Left lung (tissue), 10 donors: Measurements from ENCODE around the gene MTG2. TPM values are rescaled to one million over a fixed set of nuclear protein-coding genes. Genes with fewer than 3 reads are reported as not detected.

Experiments used
- ATAC-seq: fragments of 200-7000 bp; cut with Tn5 transposase; one replicate; pipeline ENCODE4 v1.9.1; 2020; ENCODE audit warnings: moderate library complexity
- DNase-seq, 4 donors: peaks; one replicate each; pipeline ENCODE4 v3.0.0-alpha.2; 2013 to 2020
- H3K27ac ChIP-seq, 2 donors: fragments of 200-600 bp; sonication (generic) in 1 of 2; one replicate each; pipeline versions ENCODE4 v1.5.0 to v1.8.0; 2020 to 2021
- H3K27me3 ChIP-seq, 2 donors: fragments of 200-600 bp; sonication (generic) in 1 of 2; one replicate each; pipeline versions ENCODE4 v1.5.0 to v1.8.0; 2020 to 2021
- H3K36me3 ChIP-seq, 2 donors: fragments of 200-600 bp; sonication (generic) in 1 of 2; one replicate each; pipeline versions ENCODE4 v1.5.0 to v1.8.0; 2020 to 2021
- H3K4me1 ChIP-seq, 2 donors: fragments of 200-600 bp; one replicate each; pipeline ENCODE4 v1.8.0; 2021
- H3K4me3 ChIP-seq, 2 donors: fragments of 200-600 bp; sonication (generic) in 1 of 2; one replicate each; pipeline versions ENCODE4 v1.5.0 to v1.8.0; 2020 to 2021; ENCODE audit warnings: mild to moderate bottlenecking in 1 of 2
- H3K9me3 ChIP-seq, 2 donors: fragments of 200-600 bp; sonication (generic) in 1 of 2; one replicate each; pipeline versions ENCODE4 v1.5.0 to v1.8.0; 2020 to 2021
- CTCF ChIP-seq, 2 donors: fragments of 200-600 bp; sonication (generic) in 1 of 2; IDR thresholded peaks; one replicate each; pipeline versions ENCODE4 v1.5.0 to v1.8.0; 2021; ENCODE audit warnings: antibody characterized with exemption in 2 of 2
- intact Hi-C, 2 donors: fragments of 100-400 bp; cut with DNase I; formaldehyde crosslinking; loops; one replicate each; pipeline versions ENCODE4 v1.11.2 to v1.14.2; 2022
- polyA plus RNA-seq, 6 donors: library from polyadenylated mRNA; unstranded; fragments of 120-200 nt; gene quantifications; one replicate each; pipeline ENCODE4 v1.2.1, GENCODE V29; 2013; ENCODE audit not compliant: insufficient read length in 6 of 6
- total RNA-seq, 2 donors: library from RNA; stranded (reverse); fragmentation: NEBNext Ultra II Directional; extraction: Animal tissue kit (Norgen Biotek cat#: 25700); gene quantifications; one replicate each; pipeline ENCODE4 v1.2.1, GENCODE V29; 2021
- donor health status: DM: no; HTN: yes; CAD: no.
- donor health status: DM: no; HTN: no; CAD: no.

Gene MTG2
- total and polyA plus RNA-seq, 8 donors, result 25.5 to 34.6 (median 31.2) TPM

DNA sequence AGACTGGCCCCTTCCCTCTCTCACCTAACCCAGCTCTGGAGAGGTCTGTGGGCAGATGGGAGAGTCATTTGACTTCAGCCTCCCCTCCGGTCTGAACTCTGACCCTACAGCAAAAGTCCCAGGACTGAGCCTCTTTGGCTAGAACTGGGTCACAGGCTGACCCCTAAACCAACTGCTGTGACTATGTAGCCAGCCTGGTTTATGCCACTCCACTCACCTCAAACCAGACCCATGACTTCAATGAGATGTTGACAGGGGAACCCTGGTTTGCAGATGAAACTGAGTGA is 54.6 kb downstream of the MTG2 start:
- H3K36me3 ChIP-seq, result peaks cover 0 to under 1% of the 10 kb centered on the region in 2 donors
- peak overlapping the region in 1 of 2 donors; percentile 61 for H3K27ac ChIP-seq
- DNase-seq, result no peak
- H3K4me1 ChIP-seq, result peaks cover 9 to 39% of the 10 kb centered on the region in 2 donors
- H3K9me3 ChIP-seq, result no peaks in the 10 kb centered on the region
- intact Hi-C loops, result no loop called here
- H3K4me3 ChIP-seq, result peak overlapping the region in 1 of 2 donors; percentile 68
- no peak for ATAC-seq
- TF ChIP-seq CTCF (IDR thresholded peaks at IDR 0.05), result no peak
- H3K27me3 ChIP-seq, result peaks cover 0 to 13% of the 10 kb centered on the region in 2 donors

GRCh38 chr20:62237801-62238568 is 55.2 kb downstream of the MTG2 start, which contains the start of gene OSBPL2:
Gene OSBPL2, plus strand, starts transcription at chr20:62238521. Its CDS starts 17,664 bp downstream, at chr20:62256185.
- intact Hi-C loops, result no loop called here
- Histone ChIP-seq H3K4me3 (peak within 1 kb of the TSS; percentile 68 to 71), H3K27ac (peak within 1 kb of the TSS; percentile 65 to 88), H3K36me3 (peaks cover 0 to 6% of the 10 kb centered on the region in 2 donors), H3K27me3 (peaks cover 0 to 10% of the 10 kb centered on the region in 2 donors), H3K9me3 (no peaks in the 10 kb centered on the region), H3K4me1 (peaks cover 9 to 39% of the 10 kb centered on the region in 2 donors)
- DNase-seq (peak; percentile 98 to 99 (median 98)), ATAC-seq (peak; percentile 97)
- TF ChIP-seq CTCF (IDR thresholded peaks at IDR 0.05), result no peak

GRCh38 chr20:62238569-62239277 is 55.9 kb downstream of the MTG2 start:
- H3K36me3 ChIP-seq, result peaks cover 0 to 10% of the 10 kb centered on the region in 2 donors
- TF ChIP-seq CTCF (IDR thresholded peaks at IDR 0.05), result no peak
- DNase-seq (peak in 1 of 4 donors; percentile 78), ATAC-seq (peak; percentile 6)
- H3K27ac ChIP-seq, result peak overlapping the region; percentile 65 to 88
- H3K9me3 ChIP-seq, result no peaks in the 10 kb centered on the region
- H3K27me3 ChIP-seq, result peaks cover 0 to 2% of the 10 kb centered on the region in 2 donors
- intact Hi-C loops, result no loop called here
- peak overlapping the region; percentile 68 to 71 for H3K4me3 ChIP-seq
- peaks cover 9 to 41% of the 10 kb centered on the region in 2 donors for H3K4me1 ChIP-seq

- Histone ChIP-seq H3K9me3 (no peaks in the 10 kb centered on the region), H3K4me3 (peak overlapping the region; percentile 68 to 71), H3K4me1 (peaks cover 9 to 48% of the 10 kb centered on the region in 2 donors), H3K27ac (peak overlapping the region; percentile 65 to 88), H3K27me3 (no peaks in the 10 kb centered on the region), H3K36me3 (peaks cover 0 to 12% of the 10 kb centered on the region in 2 donors)
- no peak for TF ChIP-seq CTCF (IDR thresholded peaks at IDR 0.05)
- DNase-seq (peak in 1 of 4 donors; percentile 73), ATAC-seq (no peak)
- intact Hi-C loops, result no loop called here
Observed at GRCh38 chr20:62239278-62239879, 56.6 kb downstream of the MTG2 start.
